Activated CD4-positive, CD25-positive, alpha-beta regulatory T cell treated with anti-CD3 and anti-CD28 coated beads, Interleukin-2, amount 50 U/mL, for 16 hours (primary cell): ENCODE measurements around the gene SMIM45.

Source experiments
- DNase-seq: peaks from one replicate; pipeline ENCODE4 v3.0.0-alpha.2; 2020; ENCODE audit warnings: low read depth, low spot score

The SMIM45 gene

GRCh38 chr22:41951898-41952474 lies at the start of gene SMIM45:
SMIM45 (plus strand) TSS chr22:41952150.
- no peak for DNase-seq

GRCh38 chr22:41902932-41903421 lies 49.0 kb upstream of the SMIM45 start:
- no peak for DNase-seq

DNA sequence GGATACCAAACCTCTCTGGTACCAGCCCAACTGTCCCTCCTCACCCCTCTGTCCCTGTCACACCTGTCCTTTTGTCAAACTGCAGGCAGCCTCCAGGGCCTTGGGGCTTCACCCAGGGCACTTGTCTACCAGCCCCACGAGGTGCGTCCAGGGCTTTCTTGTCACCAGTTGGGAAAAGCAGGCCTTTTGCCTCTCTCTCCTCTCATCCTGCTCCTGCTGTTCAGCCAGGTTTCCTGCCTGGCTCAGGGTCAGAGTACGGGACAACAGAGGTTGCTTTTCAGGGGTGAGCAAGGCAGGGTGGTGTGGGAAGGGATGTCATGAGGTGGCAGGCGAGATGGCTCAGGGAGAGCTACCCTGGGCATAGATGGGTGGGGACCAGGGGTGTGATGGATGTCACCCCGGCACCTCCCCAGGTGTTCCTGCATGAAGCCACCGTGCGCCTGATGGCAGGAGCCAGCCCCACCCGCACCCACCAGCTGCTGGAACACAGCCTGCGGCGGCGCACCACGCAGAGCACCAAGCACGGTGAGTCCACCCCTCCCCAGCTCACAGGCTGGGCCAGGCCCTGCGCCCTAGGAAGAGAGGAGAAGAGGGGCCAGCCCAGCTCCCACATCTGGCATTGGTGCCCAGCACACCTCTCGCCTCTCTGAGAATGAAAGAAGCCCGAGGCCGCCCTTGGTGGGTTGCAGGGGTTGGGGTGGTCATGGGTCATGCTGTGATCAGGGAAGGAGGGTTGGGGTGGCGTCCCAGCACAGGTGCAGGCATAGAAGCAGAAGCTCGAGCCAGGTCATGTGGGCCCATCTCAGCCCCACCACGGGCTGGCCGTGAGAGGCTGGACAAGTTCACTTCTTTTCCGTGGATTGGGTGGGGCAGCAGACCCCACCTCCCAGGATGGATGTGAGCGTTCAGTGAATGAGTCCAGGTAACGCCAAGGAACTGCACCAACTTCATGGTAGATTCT lies 47.2 kb upstream of the SMIM45 start:
- no peak for DNase-seq

DNA sequence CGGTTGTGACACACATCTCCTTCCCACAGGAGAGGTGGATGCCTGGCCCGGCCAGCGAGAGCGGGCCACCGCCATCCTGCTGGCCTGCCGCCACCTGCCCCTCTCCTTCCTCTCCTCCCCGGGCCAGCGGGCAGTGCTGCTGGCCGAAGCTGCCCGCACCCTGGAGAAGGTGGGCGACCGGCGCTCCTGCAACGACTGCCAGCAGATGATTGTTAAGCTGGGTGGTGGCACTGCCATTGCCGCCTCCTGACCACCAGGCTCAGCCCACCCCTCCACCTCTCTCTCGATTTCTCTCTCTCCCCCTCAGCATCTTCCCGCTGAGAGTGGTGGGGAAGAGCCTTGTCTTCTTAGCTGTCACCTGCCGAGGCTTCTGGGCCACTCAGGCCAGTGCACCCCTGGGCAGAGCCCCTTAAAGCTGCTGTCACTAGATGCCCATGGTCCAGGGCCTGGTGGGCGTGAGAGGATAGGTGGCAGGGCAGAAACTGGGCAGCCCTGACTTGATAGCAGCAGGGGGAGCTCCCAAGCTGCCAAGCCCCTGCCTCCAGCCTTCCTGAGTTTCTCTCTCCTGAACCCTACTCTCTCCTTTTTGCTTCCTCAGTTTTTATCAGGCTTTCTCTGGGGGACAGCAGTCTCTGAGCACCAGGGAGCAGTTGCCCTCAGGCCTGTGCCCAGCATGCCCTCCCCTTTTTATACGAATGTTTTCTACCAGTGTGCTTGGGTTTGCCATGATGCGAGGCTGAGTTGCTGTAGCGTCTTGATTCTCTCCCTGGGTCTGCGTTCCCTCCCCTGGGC lies 46.3 kb upstream of the SMIM45 start:
- no peak for DNase-seq

GRCh38 chr22:41906822-41907221 lies 45.1 kb upstream of the SMIM45 start:
- DNase-seq: no peak

DNA sequence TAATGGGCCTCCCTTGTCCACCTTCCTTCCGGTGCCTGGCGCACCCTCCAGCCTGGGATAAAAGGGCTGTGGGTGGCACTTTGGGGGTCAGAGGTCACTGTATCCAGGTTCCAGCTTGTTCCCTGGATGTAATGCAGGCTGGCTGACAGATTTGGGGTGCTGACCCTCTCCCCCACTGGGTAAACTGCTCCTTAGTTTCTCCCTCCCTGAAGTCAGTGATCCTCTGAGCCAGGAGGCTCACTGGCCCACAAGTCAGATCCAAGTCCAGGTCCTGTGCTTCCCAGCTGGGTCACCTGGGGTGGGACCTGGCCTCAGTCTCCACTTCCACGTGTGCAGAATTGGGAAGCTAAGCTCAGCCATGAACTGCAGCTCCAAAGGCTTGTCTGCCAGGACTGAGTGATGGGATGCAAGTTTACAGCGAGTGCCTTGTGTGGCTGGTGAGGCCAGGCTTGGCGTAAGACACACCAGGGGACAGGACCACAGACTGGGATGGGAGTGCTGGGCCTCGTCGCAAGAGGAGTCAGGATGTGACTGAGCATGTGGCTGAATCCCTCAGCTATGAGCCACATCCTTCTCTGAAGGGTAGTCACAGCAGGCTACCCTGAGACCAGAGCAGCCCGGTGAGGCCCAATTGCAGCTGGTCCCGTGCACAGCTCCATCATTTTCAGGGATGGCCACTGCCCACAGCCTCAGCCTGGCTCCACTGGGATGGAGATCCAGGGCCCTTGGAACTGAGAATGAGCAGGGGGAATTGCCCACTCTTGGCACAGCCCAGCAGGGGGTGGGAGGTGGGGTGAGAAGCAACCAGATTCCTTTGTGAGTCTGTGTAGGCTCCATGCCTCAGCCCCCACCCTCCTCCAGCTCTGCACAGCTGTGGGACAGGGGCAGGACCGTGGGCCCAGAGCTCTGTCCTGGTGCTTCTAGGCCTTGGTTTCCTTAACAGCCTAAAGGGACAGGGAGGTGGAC lies 44.2 kb upstream of the SMIM45 start:
- no peak for DNase-seq

- no peak for DNase-seq
These were observed 43.3 kb upstream of the SMIM45 start for GRCh38 chr22:41908411-41909309.

- no peak for DNase-seq
These were observed 42.5 kb upstream of the SMIM45 start for GRCh38 chr22:41909310-41910049.

- DNase-seq: no peak
These were observed 41.6 kb upstream of the SMIM45 start for GRCh38 chr22:41910050-41911000.

DNA sequence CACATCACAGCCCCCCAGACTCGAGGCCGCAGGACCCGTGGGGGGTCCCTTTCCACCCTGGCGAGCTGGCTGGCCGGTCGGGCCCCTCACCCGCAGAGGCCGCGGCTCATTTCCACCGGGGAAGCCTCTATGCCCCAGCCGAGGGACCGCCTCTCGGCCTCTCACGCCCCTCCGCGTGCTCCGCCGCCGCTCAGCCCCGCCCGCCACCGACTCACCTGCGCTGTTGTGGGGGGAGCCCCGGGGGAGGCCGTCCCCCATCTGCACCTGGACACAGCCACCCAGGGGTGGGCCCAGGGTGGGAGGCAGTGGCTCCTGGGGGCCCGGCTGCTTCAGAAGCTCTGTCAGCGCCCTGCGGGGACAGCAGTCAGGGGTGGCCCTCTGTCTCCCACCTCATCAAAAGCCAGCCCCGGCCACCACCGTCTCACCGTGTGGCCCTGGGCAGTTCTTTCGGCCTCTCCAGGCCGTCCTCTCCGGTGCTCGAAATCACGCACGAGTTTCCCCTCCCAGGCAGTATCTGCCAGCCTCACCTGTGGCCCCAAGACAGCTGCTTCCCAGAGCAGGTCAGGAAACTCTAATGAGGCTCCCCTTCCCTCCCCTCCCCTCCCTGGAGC lies 40.8 kb upstream of the SMIM45 start:
- no peak for DNase-seq

- no peak for DNase-seq
These were observed 39.5 kb upstream of the SMIM45 start for GRCh38 chr22:41912338-41913039.

GRCh38 chr22:41913040-41913719 lies 38.8 kb upstream of the SMIM45 start:
- no peak for DNase-seq

DNA sequence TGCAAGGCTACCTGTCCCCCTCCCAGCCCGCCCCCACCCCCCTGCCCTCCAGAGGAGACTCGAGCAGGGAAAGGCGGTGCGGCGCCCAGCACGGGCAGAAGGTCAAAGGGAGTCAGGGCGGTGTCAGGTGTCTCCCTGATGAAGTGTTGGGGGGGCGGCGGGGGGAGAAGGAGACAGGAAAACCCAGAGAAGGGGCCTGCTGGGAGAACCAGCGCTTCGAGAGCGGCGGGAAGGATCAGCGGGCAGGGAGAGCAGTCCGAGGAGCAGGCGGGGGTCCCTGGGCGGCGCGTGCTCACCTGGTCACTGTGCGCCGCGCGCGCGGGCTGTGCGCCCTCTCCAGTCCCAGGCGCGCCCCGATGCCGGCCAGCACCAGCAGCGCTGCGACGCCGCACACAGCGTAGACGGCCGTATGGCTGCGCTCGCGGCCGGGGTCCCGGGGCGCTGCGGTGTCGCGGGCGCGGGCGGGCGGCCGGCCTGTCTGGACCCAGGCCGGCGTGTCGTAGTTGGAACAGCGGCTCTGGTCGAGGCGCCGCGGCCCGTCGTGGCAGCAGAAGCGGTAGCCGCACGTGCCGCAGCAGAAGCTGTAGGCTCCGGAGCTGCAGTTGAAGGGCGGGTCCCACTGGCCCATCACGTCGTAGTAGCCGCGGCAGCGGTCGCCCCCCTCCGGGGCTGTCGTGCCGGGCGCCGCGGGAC lies 38.0 kb upstream of the SMIM45 start:
- DNase-seq: no peak

- DNase-seq: no peak
These were observed 37.3 kb upstream of the SMIM45 start for GRCh38 chr22:41914611-41915034.

- DNase-seq: no peak
These were observed 36.7 kb upstream of the SMIM45 start, which contains the start of gene SHISA8 for GRCh38 chr22:41915035-41915785. SHISA8 (minus strand) TSS chr22:41915074; CDS start chr22:41914667, 407 bp downstream.
